AG20443 (cell line): ENCODE measurements around the gene OBP2B.

Experiments
- DNase-seq: peaks from one replicate; pipeline ENCODE4 v3.0.0; 2012; ENCODE audit warnings: low spot score, mixed read lengths

The OBP2B gene

GRCh38 chr9:133167096-133167730 lies 41.8 kb downstream of the OBP2B start:
- no peak for DNase-seq

GRCh38 chr9:133166392-133166791 lies 42.7 kb downstream of the OBP2B start:
- DNase-seq, result no peak

- DNase-seq, result no peak
Observed at GRCh38 chr9:133165452-133165730, 43.7 kb downstream of the OBP2B start.

- DNase-seq, result no peak
Observed at GRCh38 chr9:133164191-133164590, 44.9 kb downstream of the OBP2B start.

- peak; percentile 72 for DNase-seq
Observed at GRCh38 chr9:133163504-133164172, 45.4 kb downstream of the OBP2B start, which contains the start of gene GBGT1. TSS of gene GBGT1 (minus strand) at chr9:133163914. CDS start at chr9:133162412, 1,502 bp downstream.

- DNase-seq, result no peak
Observed at GRCh38 chr9:133162861-133163503, 46.1 kb downstream of the OBP2B start.

- DNase-seq, result no peak
Observed at GRCh38 chr9:133161547-133161950, 47.5 kb downstream of the OBP2B start.

GRCh38 chr9:133160742-133161546 lies 48.1 kb downstream of the OBP2B start:
- DNase-seq, result peak; percentile 90

GRCh38 chr9:133158695-133159094 lies 50.4 kb downstream of the OBP2B start:
- no peak for DNase-seq
